M059J (cell line): Measurements from ENCODE around the gene ODAD3. TPM values are rescaled to one million over a fixed set of nuclear protein-coding genes. Genes with fewer than 3 reads are reported as not detected.
"Not testable (repeated sequence)": the region's sequence is repeated elsewhere in the genome, so short reads cannot be mapped to it uniquely, and the experiment has no call there.

Source experiments
- DNase-seq: peaks from one replicate; pipeline ENCODE4 v3.0.0-alpha.2; 2012; ENCODE audit warnings: low read depth
- total RNA-seq: library from RNA; depleted of rRNA; stranded (reverse); fragments of >200 nt; shearing (Covaris generic); gene quantifications from 2 replicates; pipeline ENCODE4 v1.2.3, GENCODE V29; 2014

Gene ODAD3
- total RNA-seq, 1 experiment from 2014 or later: 0.54 TPM

GRCh38 chr19:11405846-11406643 lies 28.9 kb downstream of the ODAD3 start:
- no peak for DNase-seq

GRCh38 chr19:11404588-11405222 lies 30.2 kb downstream of the ODAD3 start:
- DNase-seq: no peak

DNA sequence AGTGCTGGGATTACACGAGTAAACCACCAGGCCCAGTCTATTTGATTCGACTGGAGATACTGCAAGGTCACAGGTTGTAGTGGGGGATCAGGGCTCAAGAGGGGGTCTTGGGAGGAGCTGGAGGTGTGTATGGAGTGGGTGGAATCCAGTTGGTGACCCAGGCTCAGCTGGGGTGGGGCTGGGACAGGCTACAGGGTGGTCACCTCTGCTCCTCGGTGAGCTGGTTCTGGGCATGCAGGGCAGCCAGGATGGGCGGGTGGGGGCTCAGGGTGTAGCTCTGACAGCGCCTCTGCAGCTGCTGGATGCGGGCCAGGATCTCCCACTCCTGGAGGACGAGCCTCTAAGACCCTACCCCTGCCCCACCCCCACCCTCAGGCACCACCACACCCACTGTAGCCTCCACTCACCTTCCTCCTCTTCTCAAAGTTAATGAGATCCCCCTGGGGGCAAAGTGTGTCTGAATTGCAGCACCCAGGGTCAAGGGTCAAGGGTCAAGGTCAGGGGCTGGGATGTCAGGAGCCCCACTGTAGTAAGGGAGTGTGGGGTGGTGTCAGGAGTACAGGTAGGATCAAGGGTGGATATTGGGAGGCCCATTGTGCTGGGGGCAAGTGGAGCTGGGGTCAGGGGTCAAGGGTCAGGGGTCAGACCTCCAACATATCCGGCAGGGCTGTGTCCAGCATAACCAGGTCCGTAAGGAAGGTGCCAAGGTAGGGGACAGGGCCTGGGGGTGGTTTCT lies 32.9 kb downstream of the ODAD3 start:
- no peak for DNase-seq

- no peak for DNase-seq
Measured at GRCh38 chr19:11400798-11401197, 34.1 kb downstream of the ODAD3 start.

DNA sequence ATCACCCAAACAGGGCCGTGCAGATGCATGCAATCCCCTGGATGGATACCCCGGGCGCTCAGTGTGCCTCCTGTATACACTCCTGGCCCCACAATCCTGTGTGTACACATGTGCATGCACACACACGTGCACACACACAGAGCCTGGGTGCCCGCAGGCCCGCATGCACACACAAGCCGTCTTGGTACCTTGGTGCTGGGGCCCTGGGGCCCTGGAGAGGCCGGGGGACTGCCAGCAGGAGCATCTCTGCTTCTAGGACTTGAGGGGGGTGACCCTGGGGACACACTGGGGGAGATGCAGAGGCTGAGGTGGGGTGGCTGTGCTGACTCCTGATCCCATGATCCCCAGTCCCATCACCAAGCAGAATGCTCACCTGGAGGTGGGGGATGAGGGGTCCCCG lies 35.3 kb downstream of the ODAD3 start:
- no peak for DNase-seq

DNA sequence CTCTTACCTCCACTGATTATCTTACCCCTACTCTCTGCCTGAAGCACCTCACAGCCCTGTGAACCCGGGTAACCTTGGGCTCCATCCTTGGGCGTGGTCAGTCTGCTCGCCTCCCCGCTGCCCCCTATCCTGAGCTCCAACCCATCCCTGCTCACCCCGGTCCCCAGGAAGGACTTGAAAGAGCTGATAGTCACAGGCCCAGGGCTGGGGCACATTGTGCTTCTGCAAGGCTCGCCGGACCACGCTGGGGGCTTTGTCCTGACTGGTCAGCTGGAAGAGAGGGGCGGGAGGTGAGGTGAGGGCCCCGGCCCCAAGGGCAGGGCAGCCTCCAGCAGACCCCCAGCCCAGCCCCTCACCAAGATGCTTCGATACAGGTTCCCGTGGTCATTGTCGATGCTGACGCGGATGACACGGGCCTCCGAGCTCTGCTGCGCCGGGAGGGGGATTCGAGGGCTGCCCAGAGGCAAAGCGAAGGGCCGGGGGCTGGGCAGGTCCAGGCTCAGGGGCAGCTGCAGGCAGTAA lies 37.8 kb downstream of the ODAD3 start:
- no peak for DNase-seq

GRCh38 chr19:11390933-11391680 lies 43.8 kb downstream of the ODAD3 start:
- no peak for DNase-seq

- DNase-seq: no peak
Measured at GRCh38 chr19:11390359-11390758, 44.6 kb downstream of the ODAD3 start.

DNA sequence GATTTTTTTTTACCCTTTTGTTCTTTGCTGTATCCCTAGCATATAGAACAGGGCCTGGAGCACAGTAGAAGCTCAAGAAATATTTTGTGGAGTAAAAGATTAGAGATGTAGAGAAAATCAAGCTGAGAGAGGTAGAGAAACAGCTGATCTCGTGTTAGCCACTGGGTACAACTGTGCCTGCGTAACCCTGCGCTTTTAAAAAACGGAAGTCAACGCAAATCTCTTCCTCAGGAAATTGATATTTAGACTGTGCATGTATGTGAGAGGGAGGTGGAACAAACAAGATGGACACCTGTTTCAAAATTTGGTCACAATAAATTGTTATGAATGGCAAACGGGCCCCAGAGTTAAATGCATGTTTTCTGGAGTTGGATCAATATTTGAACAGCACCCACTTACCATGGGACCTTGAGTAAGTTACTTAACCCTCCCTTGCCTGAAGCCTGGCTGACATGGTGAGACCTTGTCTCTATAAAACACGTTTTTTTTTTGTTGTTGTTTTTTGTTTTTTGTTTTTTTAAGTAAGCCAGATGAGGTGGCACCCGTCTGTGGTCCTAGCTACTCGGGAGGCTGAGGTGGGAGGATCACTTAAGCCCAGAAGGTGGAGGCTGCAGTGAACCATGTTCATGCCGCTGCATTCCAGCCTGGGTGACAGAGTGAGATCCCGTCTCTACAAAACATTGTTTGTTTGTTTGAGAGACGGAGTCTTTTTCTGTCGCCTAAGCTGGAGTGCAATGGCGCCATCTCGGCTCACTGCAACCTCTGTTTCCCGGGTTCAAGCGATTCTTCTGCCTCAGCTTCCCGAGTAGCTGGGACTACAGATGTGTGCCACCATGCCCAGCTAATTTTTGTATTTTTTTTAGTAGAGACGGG lies 47.5 kb downstream of the ODAD3 start:
- no peak for DNase-seq

DNA sequence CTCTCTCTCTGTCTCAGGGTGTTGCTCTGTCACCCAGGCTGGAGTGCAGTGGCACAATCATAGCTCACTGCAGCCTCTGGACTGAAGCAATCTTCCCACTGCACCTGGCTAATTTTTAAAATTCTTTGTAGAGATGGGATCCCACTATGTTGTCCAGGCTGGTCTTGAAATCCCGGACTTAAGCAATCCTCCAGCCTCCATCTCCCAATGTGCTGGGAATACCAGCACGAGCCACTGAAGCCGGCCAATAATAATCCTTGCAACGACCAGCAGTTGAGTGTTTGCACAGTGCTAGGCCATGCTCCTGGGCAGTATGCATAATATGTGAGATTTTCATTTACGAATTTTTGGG lies 50.2 kb downstream of the ODAD3 start:
- DNase-seq: no peak

DNA sequence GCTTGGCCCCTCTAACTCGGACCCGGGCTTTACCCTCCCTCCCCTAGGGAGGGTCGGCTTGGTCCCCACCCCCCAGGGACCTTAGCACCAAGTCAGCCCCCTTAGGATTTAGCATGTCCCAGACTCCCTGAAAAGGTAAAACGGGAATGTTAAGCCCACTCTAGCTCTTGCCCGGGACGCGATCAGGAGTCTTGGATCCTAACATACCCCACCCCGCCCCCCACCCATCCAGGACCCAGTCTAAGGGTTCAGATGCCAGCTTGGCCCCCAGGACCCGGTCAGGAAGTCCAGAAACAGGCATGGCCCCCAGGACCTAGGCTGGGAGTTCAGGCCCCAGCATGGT lies 51.2 kb downstream of the ODAD3 start:
- no peak for DNase-seq

GRCh38 chr19:11382898-11383705 lies 51.8 kb downstream of the ODAD3 start:
- DNase-seq: peak; percentile 36

- peak; percentile 99 for DNase-seq
Measured at GRCh38 chr19:11380653-11381537, 54.0 kb downstream of the ODAD3 start.

DNA sequence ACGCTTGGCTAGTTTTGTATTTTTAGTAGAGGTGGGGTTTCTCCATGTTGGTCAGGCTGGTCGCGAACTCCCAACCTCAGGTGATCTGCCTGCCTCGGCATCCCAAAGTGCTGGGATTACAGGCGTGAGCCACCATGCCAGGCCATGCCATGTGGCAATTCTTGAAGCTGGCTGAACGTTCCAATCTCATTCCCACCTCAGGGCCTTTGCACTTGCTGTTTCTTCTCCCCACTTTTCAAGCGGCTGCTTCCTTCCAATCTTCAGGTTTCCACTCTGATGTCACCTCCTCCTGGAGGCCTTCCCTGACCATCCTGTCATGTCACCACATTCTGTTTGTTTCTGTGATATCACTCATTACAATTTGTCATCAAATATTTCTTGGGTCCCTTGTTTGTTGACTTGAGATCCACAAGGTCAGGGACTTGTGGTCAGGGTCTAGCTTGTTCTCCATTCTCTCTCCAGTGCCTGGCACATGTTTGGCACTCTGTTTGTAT lies 55.0 kb downstream of the ODAD3 start:
- DNase-seq: no peak

DNA sequence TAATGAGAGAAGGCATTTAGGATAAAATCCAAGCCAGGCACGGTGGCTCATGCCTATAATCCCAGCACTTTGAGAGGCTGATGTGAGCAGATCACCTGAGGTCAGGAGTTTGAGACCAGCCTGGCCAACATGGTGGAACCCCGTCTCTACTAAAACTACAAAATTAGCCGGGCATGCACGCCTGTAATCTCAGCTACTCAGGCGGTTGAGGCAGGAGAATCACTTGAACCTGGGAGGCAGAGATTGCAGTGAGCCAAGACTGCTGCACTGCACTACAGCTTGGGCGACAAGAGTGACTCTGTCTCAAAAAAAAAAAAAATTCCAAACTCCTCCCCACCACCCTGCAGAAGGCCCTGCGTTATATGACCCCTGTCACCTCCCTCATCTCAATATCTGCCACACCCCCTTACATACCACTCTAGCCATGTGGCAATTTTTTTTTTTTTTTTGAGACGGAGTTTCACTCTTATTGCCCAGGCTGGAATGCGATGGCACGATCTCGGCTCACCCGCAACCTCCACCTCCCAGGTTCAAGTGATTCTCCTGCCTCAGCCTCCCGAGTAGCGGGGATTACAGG lies 55.6 kb downstream of the ODAD3 start:
- not testable (repeated sequence) for DNase-seq

DNA sequence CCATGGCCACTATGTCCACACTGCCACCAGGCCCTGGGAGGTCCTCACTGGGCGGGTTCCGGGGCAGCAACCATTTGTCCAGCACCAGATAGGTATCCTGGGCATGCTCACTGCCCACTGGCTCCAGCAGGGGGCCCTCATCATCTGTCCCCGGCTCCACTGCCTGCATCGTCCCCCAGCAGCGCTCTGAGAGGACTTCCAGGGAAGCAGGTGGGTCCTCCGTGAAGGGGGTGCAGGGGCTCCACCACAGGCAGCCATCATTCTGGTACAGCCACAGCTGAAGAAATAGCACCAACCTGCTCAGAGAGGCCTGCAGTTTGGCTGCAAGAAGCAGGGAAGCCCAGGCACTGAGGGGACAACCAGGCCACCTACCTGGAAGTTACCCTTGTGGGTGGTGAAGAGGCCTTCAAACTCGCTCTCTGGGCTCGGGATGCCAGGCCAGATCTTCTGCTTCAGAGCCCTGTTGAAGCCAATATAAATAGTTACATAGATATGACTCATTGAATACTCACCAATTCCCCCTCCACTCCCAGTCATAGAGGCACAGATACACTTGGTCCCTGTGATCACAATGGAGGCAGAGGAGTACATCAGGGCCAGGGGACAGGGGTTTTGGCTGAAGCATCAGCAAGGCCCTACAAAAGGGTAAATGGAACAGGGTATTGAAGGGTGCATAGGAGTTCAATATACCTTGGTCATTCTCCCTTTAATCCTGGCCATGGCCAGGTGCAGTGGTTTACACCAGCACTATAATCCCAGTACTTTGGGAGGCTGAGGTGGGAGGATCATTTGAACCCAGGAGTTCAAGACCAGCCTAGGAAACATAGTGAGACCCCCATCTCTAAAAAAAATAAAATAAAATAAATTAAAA lies 56.4 kb downstream of the ODAD3 start:
- DNase-seq: peak; percentile 89

DNA sequence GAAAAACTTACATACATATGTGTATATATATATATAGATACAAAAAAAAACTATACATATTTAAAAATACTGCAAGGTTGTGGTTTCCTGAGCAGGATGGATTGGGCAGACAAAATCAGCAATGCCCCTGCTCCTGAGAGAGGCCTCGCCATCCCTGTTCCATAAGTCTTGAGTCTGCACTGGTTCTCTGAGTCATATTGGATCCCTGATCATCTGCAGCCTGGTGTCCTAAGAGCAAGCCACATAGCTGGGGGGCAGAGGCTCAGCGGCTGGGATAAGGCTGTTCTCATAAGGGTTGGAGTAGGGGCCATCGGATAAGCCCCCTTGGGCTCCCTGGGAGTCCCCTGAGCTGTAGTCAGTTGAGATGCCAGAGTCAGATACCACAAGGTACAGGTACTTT lies 57.2 kb downstream of the ODAD3 start:
- DNase-seq: peak; percentile 68

- DNase-seq: peak; percentile 96
Measured at GRCh38 chr19:11377237-11377636, 57.7 kb downstream of the ODAD3 start.
